ENCODE results near the gene TLR4. TPM values are rescaled to one million over a fixed set of nuclear protein-coding genes. Genes with fewer than 3 reads are reported as not detected.

TLR4 gene
- total and polyA plus RNA-seq, 10 of the 15 experiments (the other 5 are each of a cell fraction or from before 2014, with no cell fraction given) = 0.03 to 0.50 (median 0.16) TPM

DNA sequence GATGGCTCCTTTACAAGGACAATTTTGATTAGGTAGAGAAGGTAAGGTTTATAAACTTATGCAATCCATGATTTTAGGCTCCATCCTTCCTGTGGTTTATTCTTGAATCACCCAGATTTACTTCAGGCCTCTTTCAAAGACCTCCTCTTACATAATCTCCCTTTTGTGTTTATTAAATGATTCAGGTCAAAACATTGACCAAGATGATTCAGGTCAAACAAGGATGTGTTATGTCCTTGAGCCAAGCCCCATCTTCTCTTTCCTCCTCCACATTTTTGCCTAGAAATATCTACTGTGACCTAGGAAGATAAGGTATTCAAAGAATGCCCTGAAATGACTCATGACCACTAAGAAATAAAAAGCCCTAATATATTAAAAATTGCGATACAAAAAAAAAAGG lies 31.8 kb upstream of the TLR4 start:
- in situ Hi-C loops (cut with MboI) (no loop called here), intact Hi-C loops (cut with micrococcal nuclease; ENCODE audit: unreplicated experiment) (no loop called here)
- WGBS (ENCODE audit: insufficient coverage, insufficient replicate concordance, low lambda C conversion rate, missing lambda C conversion rate) = 75% methylated on average over 1 of the region's 1 CpG
- no TSS peak for BruUV-seq (replicated peaks)
- Histone ChIP-seq H3K4me3 (no peak overlapping the region), H2AFZ (ENCODE audit: control insufficient read depth, low read depth, low read length) (no peak overlapping the region), H3K9me3 (replicated peaks; ENCODE audit: control insufficient read depth, insufficient read depth, low read length) (no peaks in the 10 kb centered on the region), H3K9ac (ENCODE audit: control insufficient read depth, insufficient read depth, low read length) (no peak overlapping the region), H3K36me3 (ENCODE audit: control insufficient read depth in 2 of 2, insufficient read depth in 2 of 2, low read length in 1 of 2) (no peaks in the 10 kb centered on the region), H4K20me1 (ENCODE audit: control insufficient read depth, insufficient read depth) (no peaks in the 10 kb centered on the region), H3K79me2 (ENCODE audit: control insufficient read depth, insufficient read depth, low read length) (no peaks in the 10 kb centered on the region), H3K4me1 (ENCODE audit: control insufficient read depth, insufficient read depth, low read length) (no peaks in the 10 kb centered on the region), H3K27me3 (replicated peaks in 1 of 2; ENCODE audit: control insufficient read depth in 2 of 2, insufficient read depth in 2 of 2, low read length in 1 of 2) (no peaks in the 10 kb centered on the region), H3K4me2 (ENCODE audit: control insufficient read depth, insufficient read depth) (no peak overlapping the region), H3K27ac (ENCODE audit: control insufficient read depth, insufficient read depth) (no peak overlapping the region)
- ChIA-PET CTCF (no interaction called here), SMC1A (ENCODE audit: uncharacterized antibody, unreplicated experiment) (no interaction called here), POLR2A (no interaction called here), RAD21 (ENCODE audit: unreplicated experiment) (no interaction called here)
- DNase-seq (ENCODE audit: low read depth, low spot score) (no peak), FAIRE-seq (no peak), ATAC-seq (no peak)
- TF ChIP-seq, protein P1, sequence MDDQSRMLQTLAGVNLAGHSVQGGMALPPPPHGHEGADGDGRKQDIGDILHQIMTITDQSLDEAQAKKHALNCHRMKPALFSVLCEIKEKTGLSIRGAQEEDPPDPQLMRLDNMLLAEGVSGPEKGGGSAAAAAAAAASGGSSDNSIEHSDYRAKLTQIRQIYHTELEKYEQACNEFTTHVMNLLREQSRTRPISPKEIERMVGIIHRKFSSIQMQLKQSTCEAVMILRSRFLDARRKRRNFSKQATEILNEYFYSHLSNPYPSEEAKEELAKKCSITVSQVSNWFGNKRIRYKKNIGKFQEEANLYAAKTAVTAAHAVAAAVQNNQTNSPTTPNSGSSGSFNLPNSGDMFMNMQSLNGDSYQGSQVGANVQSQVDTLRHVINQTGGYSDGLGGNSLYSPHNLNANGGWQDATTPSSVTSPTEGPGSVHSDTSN (IDR thresholded peaks at IDR 0.05; ENCODE audit: insufficient replicate concordance, low read depth, low read length) = no peak
- no peak for TF ChIP-seq KLF5 (IDR thresholded peaks at IDR 0.05; ENCODE audit: partially characterized antibody)
- TF ChIP-seq RAD51 (IDR thresholded peaks at IDR 0.05) = no peak
- TF ChIP-seq CHD4 (IDR thresholded peaks at IDR 0.05) = no peak
- TF ChIP-seq EZH2 (IDR thresholded peaks at IDR 0.05; ENCODE audit: borderline replicate concordance, control insufficient read depth, low read depth, low read length) = no peak

GRCh38 chr9:117677572-117677971 lies 26.6 kb upstream of the TLR4 start:
- Histone ChIP-seq H3K4me3 (no peak overlapping the region), H3K79me2 (ENCODE audit: control insufficient read depth, insufficient read depth, low read length) (no peaks in the 10 kb centered on the region), H3K4me2 (ENCODE audit: control insufficient read depth, insufficient read depth) (no peak overlapping the region), H3K27ac (ENCODE audit: control insufficient read depth, insufficient read depth) (no peak overlapping the region), H4K20me1 (ENCODE audit: control insufficient read depth, insufficient read depth) (no peaks in the 10 kb centered on the region), H3K27me3 (replicated peaks in 1 of 2; ENCODE audit: control insufficient read depth in 2 of 2, insufficient read depth in 2 of 2, low read length in 1 of 2) (no peaks in the 10 kb centered on the region), H3K9ac (ENCODE audit: control insufficient read depth, insufficient read depth, low read length) (no peak overlapping the region), H3K9me3 (replicated peaks; ENCODE audit: control insufficient read depth, insufficient read depth, low read length) (no peaks in the 10 kb centered on the region), H2AFZ (ENCODE audit: control insufficient read depth, low read depth, low read length) (no peak overlapping the region), H3K4me1 (ENCODE audit: control insufficient read depth, insufficient read depth, low read length) (no peaks in the 10 kb centered on the region), H3K36me3 (ENCODE audit: control insufficient read depth in 2 of 2, insufficient read depth in 2 of 2, low read length in 1 of 2) (no peaks in the 10 kb centered on the region)
- CTCF ChIA-PET = interaction anchor here (0.8 to 1.2 kb wide), 4 partner anchors 14 to 33 kb away, joined by 3 to 6 read pairs (median 4); partner anchors contain the start of gene TLR4
- in situ Hi-C loops (cut with MboI) (no loop called here), intact Hi-C loops (cut with micrococcal nuclease; ENCODE audit: unreplicated experiment) (no loop called here)
- FAIRE-seq (no peak), DNase-seq (ENCODE audit: low read depth, low spot score) (no peak), ATAC-seq (0 out of 3 replicates have a peak, but pooled peaks have one; percentile 30)
- SMC1A ChIA-PET (ENCODE audit: uncharacterized antibody, unreplicated experiment) = interaction anchor here (1.1 kb wide), 1 partner anchor 25 kb away, joined by 3 read pairs; no protein-coding TSS in a partner anchor
- no peak for TF ChIP-seq NKRF (conservative IDR thresholded peaks at IDR 0.05)
- peak; percentile 92 for TF ChIP-seq NFYB (IDR thresholded peaks at IDR 0.05; ENCODE audit: insufficient read depth, low read depth, low read length)
- BruUV-seq (replicated peaks) = no TSS peak
- POLR2A ChIA-PET = no interaction called here
- RAD21 ChIA-PET (ENCODE audit: unreplicated experiment) = interaction anchor here (0.9 to 1.1 kb wide), 2 partner anchors 33 to 55 kb away, joined by 3 read pairs; no protein-coding TSS in a partner anchor

Data from GM12878 (cell line).